ENCODE results near the gene NRSN2.
A peak's percentile ranks its signal among the peaks of the same experiment; 100 is the strongest.

NRSN2 gene

DNA sequence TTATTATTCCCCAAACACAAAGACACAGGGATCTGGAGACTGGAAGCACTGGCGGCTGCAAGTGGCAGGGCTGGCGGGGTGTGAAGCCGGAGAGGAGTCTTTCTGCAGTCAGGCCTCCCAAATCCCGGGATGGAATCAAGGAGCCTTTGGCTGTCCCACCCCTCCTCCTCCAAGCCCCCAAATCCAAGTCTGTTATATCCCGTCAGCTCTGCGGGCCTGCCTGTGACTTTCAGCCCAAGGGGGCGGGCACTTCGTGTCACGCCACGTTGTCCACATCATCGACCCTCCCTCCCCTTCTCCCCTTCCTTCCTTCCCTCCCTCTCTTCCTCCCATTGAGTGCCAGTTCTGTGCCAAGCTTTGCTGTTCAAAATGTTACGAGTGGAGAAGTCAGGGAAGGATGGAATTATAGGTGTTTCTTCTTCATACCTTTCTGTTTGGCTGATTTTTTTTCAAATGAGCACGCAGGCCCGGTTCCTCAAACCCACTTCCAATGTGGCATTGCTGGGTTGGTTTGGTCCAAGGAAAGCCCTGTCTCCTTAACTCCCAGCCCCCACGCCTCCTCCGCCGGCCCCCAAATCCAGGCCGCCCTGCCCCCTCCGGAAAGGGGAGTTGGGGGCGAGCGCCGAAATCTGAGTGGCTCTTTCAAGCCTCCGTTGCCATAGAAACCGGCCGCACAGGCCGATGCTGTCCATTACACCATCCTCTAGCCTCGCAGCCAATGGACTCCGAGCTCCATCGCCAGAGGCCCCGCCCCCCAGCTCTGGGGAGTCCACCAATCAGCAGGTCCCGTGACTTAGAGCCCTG is 36.9 kb upstream of the NRSN2 start:
- Histone ChIP-seq H2BK5ac (ENCODE audit: low read depth, low read length, poor library complexity) (peak overlapping the region; percentile 92), H2BK120ac (ENCODE audit: insufficient read depth, low read length, poor library complexity) (peak overlapping the region; percentile 72), H4K12ac (ENCODE audit: low read depth, low read length) (peak overlapping the region; percentile 74), H3K9ac (ENCODE audit: low read length) (no peak overlapping the region), H3K27me3 (ENCODE audit: insufficient read depth, low read length) (no peaks in the 10 kb centered on the region), H3K14ac (ENCODE audit: low read length) (peak overlapping the region; percentile 76), H2AK5ac (ENCODE audit: low read length) (no peak overlapping the region), H3K4ac (ENCODE audit: low read depth, low read length) (no peak overlapping the region), H3K18ac (ENCODE audit: low read length) (peak overlapping the region; percentile 11), H3K4me2 (ENCODE audit: low read length) (peak overlapping the region; percentile 77), H3K36me3 (ENCODE audit: control insufficient read depth in 1 of 2, insufficient read depth in 2 of 2, low read length in 2 of 2) (no peaks in the 10 kb centered on the region), H3K79me1 (ENCODE audit: low read length) (peaks cover 8% of the 10 kb centered on the region), H4K91ac (ENCODE audit: low read depth, low read length) (peak overlapping the region; percentile 86), H2BK12ac (ENCODE audit: low read length) (peak overlapping the region; percentile 61), H3K9me3 (ENCODE audit: insufficient read depth, low read depth, low read length) (no peaks in the 10 kb centered on the region), H3K4me1 (ENCODE audit: control insufficient read depth in 1 of 2, insufficient read depth in 2 of 2, low read length in 2 of 2) (peaks cover 0 to 6% of the 10 kb centered on the region in 2 experiments), H3K23ac (ENCODE audit: low read length) (no peak overlapping the region), H2AFZ (ENCODE audit: insufficient read depth, low read length, poor library complexity) (peak overlapping the region; percentile 88), H3K79me2 (ENCODE audit: control insufficient read depth, insufficient read depth, low read length, poor library complexity) (no peaks in the 10 kb centered on the region), H4K8ac (ENCODE audit: low read depth, low read length) (peak overlapping the region; percentile 87), H3K4me3 (ENCODE audit: low read depth, low read length) (peak overlapping the region; percentile 66), H3K27ac (ENCODE audit: low read depth, low read length) (peak overlapping the region; percentile 67)
- DNase-seq: peak; percentile 64 to 65
- WGBS (ENCODE audit: extremely low coverage, insufficient coverage, insufficient read length): no CpG with 5 or more reads among the region's 31 CpGs

DNA sequence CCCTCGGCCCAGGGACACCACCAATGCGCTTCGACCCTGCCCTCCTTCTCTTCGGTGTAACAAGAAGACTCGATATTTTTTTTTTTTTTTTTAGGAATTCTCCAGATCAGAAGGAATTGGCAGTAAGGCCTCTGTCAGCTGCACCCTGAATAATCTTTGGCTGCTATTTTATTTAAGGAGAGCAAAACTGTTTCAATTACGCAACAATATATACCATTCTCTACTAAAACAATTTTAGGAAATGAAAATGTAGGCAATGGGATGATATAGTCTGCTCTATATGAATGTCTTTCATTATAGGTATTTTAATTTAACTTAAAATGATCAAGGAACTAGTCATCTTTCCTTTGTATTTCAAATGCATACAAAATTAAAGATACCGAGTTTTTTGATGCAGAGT is 36.3 kb upstream of the NRSN2 start:
- no peak overlapping the region for H3K9ac ChIP-seq (ENCODE audit: low read length)
- H3K27me3 ChIP-seq (ENCODE audit: insufficient read depth, low read length): no peaks in the 10 kb centered on the region
- peak overlapping the region; percentile 88 for H2AFZ ChIP-seq (ENCODE audit: insufficient read depth, low read length, poor library complexity)
- H3K4me1 ChIP-seq (ENCODE audit: control insufficient read depth in 1 of 2, insufficient read depth in 2 of 2, low read length in 2 of 2): peaks cover 0 to 6% of the 10 kb centered on the region in 2 experiments
- H3K4me3 ChIP-seq (ENCODE audit: low read depth, low read length): no peak overlapping the region
- no peak overlapping the region for H4K91ac ChIP-seq (ENCODE audit: low read depth, low read length)
- H3K4ac ChIP-seq (ENCODE audit: low read depth, low read length): no peak overlapping the region
- H3K4me2 ChIP-seq (ENCODE audit: low read length): no peak overlapping the region
- H4K12ac ChIP-seq (ENCODE audit: low read depth, low read length): no peak overlapping the region
- no peak overlapping the region for H3K14ac ChIP-seq (ENCODE audit: low read length)
- DNase-seq: no peak
- WGBS (ENCODE audit: extremely low coverage, insufficient coverage, insufficient read length): no CpG with 5 or more reads among the region's 7 CpGs
- no peak overlapping the region for H2AK5ac ChIP-seq (ENCODE audit: low read length)
- peaks cover 8% of the 10 kb centered on the region for H3K79me1 ChIP-seq (ENCODE audit: low read length)
- no peak overlapping the region for H4K8ac ChIP-seq (ENCODE audit: low read depth, low read length)
- no peaks in the 10 kb centered on the region for H3K79me2 ChIP-seq (ENCODE audit: control insufficient read depth, insufficient read depth, low read length, poor library complexity)
- no peak overlapping the region for H3K18ac ChIP-seq (ENCODE audit: low read length)
- no peak overlapping the region for H2BK120ac ChIP-seq (ENCODE audit: insufficient read depth, low read length, poor library complexity)
- no peak overlapping the region for H3K23ac ChIP-seq (ENCODE audit: low read length)
- no peak overlapping the region for H3K27ac ChIP-seq (ENCODE audit: low read depth, low read length)
- no peak overlapping the region for H2BK12ac ChIP-seq (ENCODE audit: low read length)
- no peak overlapping the region for H2BK5ac ChIP-seq (ENCODE audit: low read depth, low read length, poor library complexity)
- H3K36me3 ChIP-seq (ENCODE audit: control insufficient read depth in 1 of 2, insufficient read depth in 2 of 2, low read length in 2 of 2): no peaks in the 10 kb centered on the region
- no peaks in the 10 kb centered on the region for H3K9me3 ChIP-seq (ENCODE audit: insufficient read depth, low read depth, low read length)

GRCh38 chr20:311609-312008 is 35.3 kb upstream of the NRSN2 start:
- H3K9me3 ChIP-seq (ENCODE audit: insufficient read depth, low read depth, low read length): no peaks in the 10 kb centered on the region
- H3K23ac ChIP-seq (ENCODE audit: low read length): no peak overlapping the region
- H3K9ac ChIP-seq (ENCODE audit: low read length): no peak overlapping the region
- no CpG with 5 or more reads among the region's 7 CpGs for WGBS (ENCODE audit: extremely low coverage, insufficient coverage, insufficient read length)
- H3K4ac ChIP-seq (ENCODE audit: low read depth, low read length): no peak overlapping the region
- H3K36me3 ChIP-seq (ENCODE audit: control insufficient read depth in 1 of 2, insufficient read depth in 2 of 2, low read length in 2 of 2): no peaks in the 10 kb centered on the region
- no peak overlapping the region for H3K18ac ChIP-seq (ENCODE audit: low read length)
- peaks cover 8% of the 10 kb centered on the region for H3K79me1 ChIP-seq (ENCODE audit: low read length)
- H2AFZ ChIP-seq (ENCODE audit: insufficient read depth, low read length, poor library complexity): no peak overlapping the region
- no peak for DNase-seq
- no peak overlapping the region for H2BK120ac ChIP-seq (ENCODE audit: insufficient read depth, low read length, poor library complexity)
- H2AK5ac ChIP-seq (ENCODE audit: low read length): no peak overlapping the region
- H4K91ac ChIP-seq (ENCODE audit: low read depth, low read length): no peak overlapping the region
- H3K27me3 ChIP-seq (ENCODE audit: insufficient read depth, low read length): no peaks in the 10 kb centered on the region
- H3K4me1 ChIP-seq (ENCODE audit: control insufficient read depth in 1 of 2, insufficient read depth in 2 of 2, low read length in 2 of 2): peaks cover 0 to 6% of the 10 kb centered on the region in 2 experiments
- no peak overlapping the region for H3K4me2 ChIP-seq (ENCODE audit: low read length)
- H4K8ac ChIP-seq (ENCODE audit: low read depth, low read length): no peak overlapping the region
- H2BK12ac ChIP-seq (ENCODE audit: low read length): no peak overlapping the region
- no peak overlapping the region for H3K27ac ChIP-seq (ENCODE audit: low read depth, low read length)
- H3K79me2 ChIP-seq (ENCODE audit: control insufficient read depth, insufficient read depth, low read length, poor library complexity): no peaks in the 10 kb centered on the region
- H3K14ac ChIP-seq (ENCODE audit: low read length): no peak overlapping the region
- H2BK5ac ChIP-seq (ENCODE audit: low read depth, low read length, poor library complexity): no peak overlapping the region
- no peak overlapping the region for H4K12ac ChIP-seq (ENCODE audit: low read depth, low read length)
- H3K4me3 ChIP-seq (ENCODE audit: low read depth, low read length): no peak overlapping the region

DNA sequence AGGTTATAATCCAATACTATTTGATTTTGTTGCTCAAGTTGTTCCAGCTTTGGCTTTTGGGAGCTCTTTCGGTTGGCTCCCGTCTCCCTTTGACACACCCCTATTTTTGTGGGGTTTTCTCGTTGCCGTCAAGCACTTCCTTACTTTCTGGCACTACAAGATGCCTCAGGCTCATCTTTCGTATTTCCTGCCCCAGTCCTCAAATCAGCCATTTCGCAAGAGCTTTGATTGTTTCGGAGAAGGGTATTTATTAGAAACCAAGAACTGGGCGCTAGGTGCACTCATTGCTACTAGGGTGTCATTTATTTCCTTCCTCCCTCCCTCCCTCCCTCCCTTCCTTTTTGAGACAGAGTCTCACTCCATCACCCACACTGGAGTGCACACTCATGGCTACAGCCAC is 34.8 kb upstream of the NRSN2 start:
- Histone ChIP-seq H2BK5ac (ENCODE audit: low read depth, low read length, poor library complexity) (no peak overlapping the region), H3K27ac (ENCODE audit: low read depth, low read length) (no peak overlapping the region), H3K9me3 (ENCODE audit: insufficient read depth, low read depth, low read length) (no peaks in the 10 kb centered on the region), H2BK12ac (ENCODE audit: low read length) (no peak overlapping the region), H3K18ac (ENCODE audit: low read length) (no peak overlapping the region), H2AFZ (ENCODE audit: insufficient read depth, low read length, poor library complexity) (no peak overlapping the region), H3K4me3 (ENCODE audit: low read depth, low read length) (no peak overlapping the region), H2BK120ac (ENCODE audit: insufficient read depth, low read length, poor library complexity) (no peak overlapping the region), H3K27me3 (ENCODE audit: insufficient read depth, low read length) (no peaks in the 10 kb centered on the region), H3K79me2 (ENCODE audit: control insufficient read depth, insufficient read depth, low read length, poor library complexity) (no peaks in the 10 kb centered on the region), H3K4me1 (ENCODE audit: control insufficient read depth in 1 of 2, insufficient read depth in 2 of 2, low read length in 2 of 2) (peaks cover 0 to 6% of the 10 kb centered on the region in 2 experiments), H2AK5ac (ENCODE audit: low read length) (no peak overlapping the region), H3K36me3 (ENCODE audit: control insufficient read depth in 1 of 2, insufficient read depth in 2 of 2, low read length in 2 of 2) (no peaks in the 10 kb centered on the region), H3K79me1 (ENCODE audit: low read length) (peaks cover 8% of the 10 kb centered on the region), H3K4ac (ENCODE audit: low read depth, low read length) (no peak overlapping the region), H4K91ac (ENCODE audit: low read depth, low read length) (no peak overlapping the region), H3K23ac (ENCODE audit: low read length) (no peak overlapping the region), H3K4me2 (ENCODE audit: low read length) (no peak overlapping the region), H3K9ac (ENCODE audit: low read length) (no peak overlapping the region), H4K12ac (ENCODE audit: low read depth, low read length) (no peak overlapping the region), H4K8ac (ENCODE audit: low read depth, low read length) (no peak overlapping the region), H3K14ac (ENCODE audit: low read length) (no peak overlapping the region)
- no peak for DNase-seq
- WGBS (ENCODE audit: extremely low coverage, insufficient coverage, insufficient read length): no CpG with 5 or more reads among the region's 8 CpGs

All from trophoblast cell (in vitro differentiated cells and primary cell).